Measurements from ENCODE around the gene PARD3.
"Not testable (repeated sequence)": the region's sequence is repeated elsewhere in the genome, so short reads cannot be mapped to it uniquely, and the experiment has no call there.

Gene PARD3

DNA sequence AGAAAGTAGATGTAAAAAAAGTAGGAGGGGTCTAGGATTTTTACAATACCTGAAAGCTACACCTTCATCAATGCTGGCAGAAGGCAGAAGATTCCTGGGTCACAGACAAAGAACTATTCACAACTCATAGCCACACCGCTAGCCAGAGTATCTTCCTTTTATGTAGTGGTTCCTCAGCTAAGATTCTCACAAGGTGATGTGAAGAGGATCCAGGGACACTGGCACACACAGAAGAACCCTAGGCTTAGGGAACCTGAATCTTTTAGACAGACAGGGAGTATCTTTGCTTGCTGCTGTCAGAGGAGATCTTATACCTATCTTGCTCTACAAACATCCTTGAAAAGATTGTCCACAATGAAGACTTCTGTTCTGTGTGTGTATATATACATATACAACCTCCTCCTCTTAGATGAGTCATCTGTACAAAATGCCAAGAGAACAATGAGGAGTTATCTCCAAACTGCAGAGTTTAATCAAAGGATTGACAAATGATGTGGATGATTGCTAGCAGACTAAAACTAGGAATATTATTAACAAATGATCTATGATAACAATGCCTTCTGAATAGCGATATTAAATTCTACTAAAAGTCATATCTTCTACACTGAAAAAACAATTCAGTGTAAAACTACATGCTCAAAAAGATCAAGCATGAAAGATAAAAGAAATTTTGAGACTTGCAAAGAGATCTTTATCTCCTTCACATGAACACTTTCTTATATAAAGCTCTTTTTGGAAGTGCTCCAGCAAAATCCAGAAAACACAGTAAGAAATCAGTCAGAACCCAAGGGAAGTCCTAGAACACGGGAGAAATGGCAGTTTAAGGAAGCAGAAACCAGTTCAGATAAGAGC, 409.3 kb downstream of the PARD3 start:
- ATAC-seq (replicated peaks): no peak
- Mint-ChIP-seq H3K36me3 (ENCODE audit: insufficient read depth) (no peaks in the 10 kb centered on the region), H3K4me1 (ENCODE audit: low read depth in 2 of 2) (no peaks in the 10 kb centered on the region), H3K27ac (no peak overlapping the region), H3K9me3 (peaks cover 0 to 2% of the 10 kb centered on the region in 2 donors), H3K27me3 (no peaks in the 10 kb centered on the region), H3K4me3 (no peak overlapping the region)
- no peak for DNase-seq

DNA sequence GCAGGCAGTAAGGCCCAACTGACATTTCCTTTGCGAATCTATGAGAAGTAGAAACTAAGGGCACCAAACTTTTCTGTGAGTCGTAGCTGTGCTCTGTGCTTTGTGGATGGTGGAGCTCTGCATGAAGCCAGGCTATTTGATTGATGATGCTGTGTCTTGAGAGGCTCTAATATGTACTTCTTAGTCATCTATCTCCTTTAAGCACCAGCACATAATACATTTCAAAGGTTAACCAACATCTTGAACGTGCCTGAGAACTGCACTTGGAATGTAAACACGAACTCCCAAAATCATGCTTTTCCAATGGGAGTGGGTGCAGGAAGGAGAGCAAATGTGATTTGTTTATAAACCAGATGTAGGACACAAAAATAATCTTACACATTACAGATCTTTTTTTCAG, 411.6 kb downstream of the PARD3 start:
- Mint-ChIP-seq H3K27ac (no peak overlapping the region), H3K4me3 (no peak overlapping the region), H3K27me3 (no peaks in the 10 kb centered on the region), H3K4me1 (ENCODE audit: low read depth in 2 of 2) (no peaks in the 10 kb centered on the region), H3K36me3 (ENCODE audit: insufficient read depth) (no peaks in the 10 kb centered on the region), H3K9me3 (peaks cover 0 to 2% of the 10 kb centered on the region in 2 donors)
- DNase-seq (no peak), ATAC-seq (replicated peaks) (no peak)

DNA sequence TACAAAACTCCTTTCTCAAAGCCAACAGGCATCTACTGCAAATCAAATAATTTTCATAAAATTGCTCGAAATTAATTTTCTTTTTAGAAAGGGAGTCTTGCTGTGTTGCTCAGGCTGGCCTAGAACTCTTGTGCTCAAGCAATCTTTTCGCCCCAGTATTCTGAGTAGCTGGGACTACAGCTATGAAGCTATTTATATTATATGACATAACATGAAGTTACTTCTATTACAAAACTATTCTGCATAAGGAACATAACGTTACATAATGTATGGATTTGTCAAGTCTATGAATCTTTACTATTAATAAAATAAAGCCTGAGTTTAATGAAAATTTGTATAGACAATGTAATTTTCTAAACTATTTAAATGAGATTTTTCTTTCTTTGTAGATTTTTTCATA, 415.0 kb downstream of the PARD3 start:
- no peak overlapping the region for H3K4me3 Mint-ChIP-seq
- H3K9me3 Mint-ChIP-seq: no peaks in the 10 kb centered on the region
- no peaks in the 10 kb centered on the region for H3K4me1 Mint-ChIP-seq (ENCODE audit: low read depth in 2 of 2)
- ATAC-seq (replicated peaks) (no peak), DNase-seq (no peak)
- no peaks in the 10 kb centered on the region for H3K27me3 Mint-ChIP-seq
- no peak overlapping the region for H3K27ac Mint-ChIP-seq
- H3K36me3 Mint-ChIP-seq (ENCODE audit: insufficient read depth): no peaks in the 10 kb centered on the region

DNA sequence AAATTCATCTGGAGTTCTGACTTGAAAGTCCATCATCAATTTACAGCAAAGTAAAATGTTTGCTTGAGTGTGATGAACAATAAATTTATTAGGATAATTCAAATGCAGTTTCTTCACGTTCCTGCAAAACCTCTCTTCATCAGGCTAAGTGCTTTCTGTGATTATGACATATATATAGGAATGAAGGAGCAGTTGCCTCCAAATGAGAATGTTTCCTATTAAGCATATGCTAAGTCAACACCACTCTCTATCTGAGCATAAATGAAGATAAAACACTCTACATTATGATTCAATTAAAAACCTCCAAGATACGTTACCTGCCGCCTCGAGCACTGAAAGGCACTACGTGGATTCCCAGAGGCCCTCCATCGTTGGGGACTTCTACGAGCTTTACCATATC, 416.1 kb downstream of the PARD3 start:
- Mint-ChIP-seq H3K9me3 (no peaks in the 10 kb centered on the region), H3K4me3 (no peak overlapping the region), H3K27me3 (no peaks in the 10 kb centered on the region), H3K36me3 (ENCODE audit: insufficient read depth) (no peaks in the 10 kb centered on the region), H3K27ac (no peak overlapping the region), H3K4me1 (ENCODE audit: low read depth in 2 of 2) (no peaks in the 10 kb centered on the region)
- ATAC-seq (replicated peaks) (no peak), DNase-seq (no peak)

DNA sequence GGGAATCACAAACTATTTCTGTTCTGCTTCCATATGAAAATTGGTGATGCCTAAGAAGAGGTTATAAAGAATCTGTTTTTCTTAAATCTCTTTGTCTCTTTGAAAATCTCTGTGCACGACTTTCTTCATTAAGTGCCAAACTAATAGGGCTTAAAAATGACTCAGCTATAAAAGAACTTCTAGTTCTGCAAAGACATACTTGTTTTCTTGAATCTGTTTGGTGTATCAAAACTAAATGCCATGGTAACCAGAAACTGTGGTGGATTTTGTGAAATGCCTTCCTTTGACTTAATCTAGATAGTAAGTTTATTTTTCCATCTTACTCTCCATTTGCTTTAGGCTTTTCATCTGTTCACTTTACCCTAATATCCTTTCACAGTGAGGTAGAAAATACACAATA, 417.8 kb downstream of the PARD3 start:
- ATAC-seq (replicated peaks) (no peak), DNase-seq (no peak)
- H3K27me3 Mint-ChIP-seq: no peaks in the 10 kb centered on the region
- no peaks in the 10 kb centered on the region for H3K36me3 Mint-ChIP-seq (ENCODE audit: insufficient read depth)
- no peak overlapping the region for H3K27ac Mint-ChIP-seq
- no peaks in the 10 kb centered on the region for H3K4me1 Mint-ChIP-seq (ENCODE audit: low read depth in 2 of 2)
- H3K9me3 Mint-ChIP-seq: no peaks in the 10 kb centered on the region
- H3K4me3 Mint-ChIP-seq: no peak overlapping the region

DNA sequence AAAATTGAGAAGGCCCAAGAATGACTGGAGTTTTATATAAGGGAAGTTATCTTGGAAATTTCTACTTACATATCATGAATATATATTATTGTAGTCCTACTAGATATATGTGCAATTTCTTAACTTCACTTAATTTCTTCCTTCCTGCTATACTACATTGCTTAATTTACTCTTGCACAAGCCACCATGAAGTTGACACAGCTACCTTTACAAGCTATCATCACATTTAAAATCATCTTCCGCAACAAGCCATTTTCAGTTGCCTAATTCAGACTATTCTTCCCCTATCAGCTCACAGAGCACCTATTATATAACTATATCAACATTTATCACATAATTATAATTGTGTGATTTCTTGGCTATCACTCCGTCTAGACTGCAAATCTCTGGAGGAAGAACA, 418.4 kb downstream of the PARD3 start:
- Mint-ChIP-seq H3K9me3 (no peaks in the 10 kb centered on the region), H3K36me3 (ENCODE audit: insufficient read depth) (no peaks in the 10 kb centered on the region), H3K27me3 (no peaks in the 10 kb centered on the region), H3K4me3 (no peak overlapping the region), H3K4me1 (ENCODE audit: low read depth in 2 of 2) (no peaks in the 10 kb centered on the region), H3K27ac (no peak overlapping the region)
- ATAC-seq (replicated peaks) (no peak), DNase-seq (no peak)

DNA sequence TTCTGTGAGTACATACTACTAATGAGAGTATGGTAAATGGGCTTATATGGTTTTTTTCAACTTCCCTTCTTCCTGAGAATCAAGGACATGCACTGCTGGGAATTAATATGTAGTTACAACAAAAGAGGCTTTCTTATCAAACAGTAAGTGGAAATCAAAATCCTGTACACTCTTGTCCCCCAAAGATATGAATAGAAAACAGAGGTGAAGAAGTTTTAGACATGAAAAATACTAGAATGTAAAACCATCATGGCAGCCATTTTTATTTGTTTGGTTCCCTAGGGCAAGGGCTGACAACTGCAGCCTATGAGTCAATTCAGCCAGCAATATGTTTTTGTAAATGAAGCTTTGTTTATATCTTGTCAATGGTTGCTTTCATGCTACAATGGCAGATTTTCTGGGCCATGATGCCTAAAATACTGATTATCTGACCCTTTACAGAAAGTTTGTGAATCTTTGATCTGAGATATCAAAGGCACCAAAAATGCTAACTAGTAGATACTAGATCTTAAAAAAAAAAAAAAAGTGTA, 422.4 kb downstream of the PARD3 start:
- ATAC-seq (replicated peaks) (no peak), DNase-seq (no peak)
- Mint-ChIP-seq H3K27me3 (no peaks in the 10 kb centered on the region), H3K36me3 (ENCODE audit: insufficient read depth) (no peaks in the 10 kb centered on the region), H3K9me3 (peaks cover 0 to 2% of the 10 kb centered on the region in 2 donors), H3K4me1 (ENCODE audit: low read depth in 2 of 2) (no peaks in the 10 kb centered on the region), H3K27ac (no peak overlapping the region), H3K4me3 (no peak overlapping the region)

DNA sequence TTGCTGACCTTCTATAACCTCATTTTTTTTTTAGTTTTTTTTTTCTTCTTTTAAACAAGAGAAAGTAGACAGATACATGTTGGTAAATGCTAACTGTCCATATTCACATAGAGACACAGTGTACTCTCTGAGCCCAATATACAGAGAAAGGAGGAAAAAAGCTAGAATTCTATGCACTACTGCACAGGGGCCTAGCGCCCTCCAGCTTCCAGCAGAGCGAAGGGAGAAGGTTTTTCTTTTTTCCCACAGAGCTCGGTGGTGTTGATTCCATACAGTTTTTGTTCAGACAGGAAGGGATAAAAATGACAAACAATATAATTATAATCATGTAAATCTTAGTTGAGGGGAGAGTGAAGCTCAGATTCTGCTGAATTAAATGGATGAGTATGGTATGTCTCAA, 423.9 kb downstream of the PARD3 start:
- not testable (repeated sequence) for ATAC-seq (replicated peaks); H3K4me3 Mint-ChIP-seq

DNA sequence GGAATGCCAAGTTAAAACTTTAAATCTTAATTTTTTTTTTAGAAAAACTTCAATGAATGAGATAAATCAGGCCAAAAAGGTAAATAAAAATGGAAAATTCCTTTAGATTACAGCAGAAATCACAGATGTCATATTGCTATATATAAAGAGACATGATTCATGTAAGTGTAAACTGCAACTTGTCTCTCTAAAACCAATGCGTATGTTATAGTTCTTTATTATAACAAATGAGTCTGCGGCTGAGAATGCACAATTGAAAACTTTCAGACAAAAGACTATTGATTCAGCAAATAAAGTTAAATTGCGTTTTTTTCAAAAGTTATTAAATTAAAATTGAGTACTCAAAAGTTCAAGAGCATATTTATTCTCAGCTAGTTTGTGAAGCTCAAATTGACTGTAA, 425.3 kb downstream of the PARD3 start:
- H3K4me3 Mint-ChIP-seq: no peak overlapping the region
- H3K27ac Mint-ChIP-seq: no peak overlapping the region
- no peak for ATAC-seq (replicated peaks)
- no peaks in the 10 kb centered on the region for H3K36me3 Mint-ChIP-seq (ENCODE audit: insufficient read depth)
- no peaks in the 10 kb centered on the region for H3K27me3 Mint-ChIP-seq
- DNase-seq: no peak
- no peaks in the 10 kb centered on the region for H3K4me1 Mint-ChIP-seq (ENCODE audit: low read depth in 2 of 2)
- H3K9me3 Mint-ChIP-seq: peaks cover 0 to 2% of the 10 kb centered on the region in 2 donors

More for the DNA sequence above, 423.9 kb downstream of the PARD3 start:
- H3K9me3 Mint-ChIP-seq; DNase-seq; H3K4me1 Mint-ChIP-seq (ENCODE audit: low read depth in 2 of 2); H3K36me3 Mint-ChIP-seq (ENCODE audit: insufficient read depth); H3K27me3 Mint-ChIP-seq; H3K27ac Mint-ChIP-seq: not testable (repeated sequence)

DNA sequence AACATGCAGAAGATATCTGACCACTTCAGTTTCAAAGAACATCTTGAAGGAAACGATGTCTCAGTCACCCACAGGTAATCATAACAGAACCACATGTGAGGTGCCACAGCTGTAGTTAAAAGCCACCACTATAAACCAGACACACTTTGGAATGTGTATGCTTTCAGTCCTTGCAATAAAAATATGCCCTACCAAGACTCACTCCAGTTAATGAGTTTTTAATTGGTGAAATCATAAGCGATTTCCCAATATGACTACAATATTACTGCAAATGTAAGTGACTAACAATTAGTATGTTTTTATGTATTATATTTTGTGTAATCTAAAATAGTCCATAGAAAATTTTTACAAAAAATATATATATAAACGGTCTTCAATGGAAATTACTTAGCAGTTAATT, 428.2 kb downstream of the PARD3 start:
- Mint-ChIP-seq H3K4me1 (ENCODE audit: low read depth in 2 of 2) (no peaks in the 10 kb centered on the region), H3K36me3 (ENCODE audit: insufficient read depth) (no peaks in the 10 kb centered on the region), H3K27me3 (no peaks in the 10 kb centered on the region), H3K27ac (no peak overlapping the region), H3K9me3 (peaks cover 0 to 2% of the 10 kb centered on the region in 2 donors), H3K4me3 (no peak overlapping the region)
- ATAC-seq (replicated peaks) (no peak), DNase-seq (no peak)

DNA sequence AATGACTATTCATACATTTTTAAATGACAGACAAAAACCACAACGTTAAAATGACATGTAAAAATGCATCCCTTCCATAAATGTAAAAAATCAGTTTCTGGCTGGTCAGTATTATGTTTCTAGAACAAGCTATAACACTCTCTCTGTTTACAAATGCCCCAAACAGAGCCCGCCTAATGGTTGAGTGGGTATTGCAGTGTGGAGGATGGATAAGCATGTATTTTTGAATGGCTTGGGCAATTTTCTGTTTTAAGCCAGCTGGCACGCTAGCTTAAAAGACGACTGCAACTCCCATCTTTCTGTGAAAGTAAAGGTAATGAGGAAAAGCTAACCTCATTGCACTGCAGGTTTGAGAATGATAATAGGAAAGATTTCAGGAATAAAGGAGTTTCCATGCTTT, 430.7 kb downstream of the PARD3 start:
- no peak overlapping the region for H3K4me3 Mint-ChIP-seq
- DNase-seq (no peak), ATAC-seq (replicated peaks) (no peak)
- H3K4me1 Mint-ChIP-seq (ENCODE audit: low read depth in 2 of 2): no peaks in the 10 kb centered on the region
- no peaks in the 10 kb centered on the region for H3K27me3 Mint-ChIP-seq
- H3K9me3 Mint-ChIP-seq: peaks cover 0 to 2% of the 10 kb centered on the region in 2 donors
- H3K36me3 Mint-ChIP-seq (ENCODE audit: insufficient read depth): no peaks in the 10 kb centered on the region
- H3K27ac Mint-ChIP-seq: no peak overlapping the region

DNA sequence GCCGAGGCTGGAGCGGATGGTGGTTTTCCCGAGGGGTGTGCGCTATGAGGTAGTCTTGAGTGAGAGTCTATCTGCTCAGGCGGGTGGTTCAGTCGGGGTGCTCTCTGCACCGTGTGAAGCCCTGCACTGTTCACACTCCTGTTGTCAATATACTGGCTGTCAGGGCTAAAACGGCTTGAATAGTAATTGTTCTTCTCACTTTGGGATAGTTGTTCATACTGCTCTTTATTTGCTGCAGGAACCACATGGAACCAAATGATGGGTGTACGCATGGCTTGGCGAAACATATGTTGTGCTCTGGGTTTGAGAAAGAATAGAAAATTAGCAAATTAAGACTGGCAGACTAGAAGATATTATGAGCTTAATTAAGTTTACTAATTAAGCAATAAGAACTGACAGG, 432.5 kb downstream of the PARD3 start:
- ATAC-seq (replicated peaks): no peak
- no peak for DNase-seq
- no peaks in the 10 kb centered on the region for H3K36me3 Mint-ChIP-seq (ENCODE audit: insufficient read depth)
- H3K4me1 Mint-ChIP-seq (ENCODE audit: low read depth in 2 of 2): no peaks in the 10 kb centered on the region
- H3K9me3 Mint-ChIP-seq: no peaks in the 10 kb centered on the region
- no peaks in the 10 kb centered on the region for H3K27me3 Mint-ChIP-seq
- H3K4me3 Mint-ChIP-seq: no peak overlapping the region
- H3K27ac Mint-ChIP-seq: no peak overlapping the region

DNA sequence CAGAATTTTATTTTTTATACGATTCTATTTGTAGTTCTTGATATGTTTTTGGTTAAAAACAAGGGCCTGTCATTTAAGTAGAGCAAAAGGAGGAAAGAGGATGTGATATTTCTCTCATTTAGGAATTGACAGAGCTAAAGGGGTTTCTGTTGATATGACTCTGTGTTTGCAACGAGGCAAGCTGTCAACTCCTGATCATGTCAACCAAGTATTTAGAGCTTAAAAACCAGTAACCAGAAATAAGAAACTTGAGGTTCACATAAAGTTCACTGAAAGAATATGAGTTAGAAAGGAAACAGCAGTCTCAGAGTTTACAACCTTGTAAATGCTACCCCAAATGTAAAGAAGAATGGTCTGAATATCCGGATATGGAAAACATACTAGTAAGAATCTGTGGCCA, 434.2 kb downstream of the PARD3 start:
- H3K36me3 Mint-ChIP-seq (ENCODE audit: insufficient read depth): no peaks in the 10 kb centered on the region
- no peak for ATAC-seq (replicated peaks)
- H3K4me3 Mint-ChIP-seq: no peak overlapping the region
- DNase-seq: no peak
- H3K4me1 Mint-ChIP-seq (ENCODE audit: low read depth in 2 of 2): no peaks in the 10 kb centered on the region
- H3K27me3 Mint-ChIP-seq: no peaks in the 10 kb centered on the region
- H3K27ac Mint-ChIP-seq: no peak overlapping the region
- H3K9me3 Mint-ChIP-seq: peaks cover 0 to 2% of the 10 kb centered on the region in 2 donors

DNA sequence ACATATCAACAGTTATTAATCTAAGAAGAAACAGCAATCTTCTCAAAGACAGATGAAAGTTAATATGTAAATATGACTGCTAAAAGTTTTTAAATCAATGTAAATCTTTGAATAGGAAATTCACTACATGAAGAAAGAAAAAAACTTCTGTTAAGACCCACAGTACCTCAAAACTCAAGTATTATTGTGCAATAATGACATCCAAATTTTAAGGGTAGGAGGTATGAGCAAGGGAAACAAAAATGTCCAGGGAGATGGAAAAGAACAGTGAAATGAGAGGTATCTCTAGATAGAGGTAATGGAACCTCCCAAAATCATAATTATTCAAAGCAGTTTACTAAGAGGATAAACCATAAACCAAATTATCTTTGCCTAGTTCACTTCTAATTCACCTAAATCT, 436.8 kb downstream of the PARD3 start:
- Mint-ChIP-seq H3K9me3 (peaks cover 0 to 2% of the 10 kb centered on the region in 2 donors), H3K4me1 (ENCODE audit: low read depth in 2 of 2) (no peaks in the 10 kb centered on the region), H3K4me3 (no peak overlapping the region), H3K27ac (no peak overlapping the region), H3K36me3 (ENCODE audit: insufficient read depth) (no peaks in the 10 kb centered on the region), H3K27me3 (no peaks in the 10 kb centered on the region)
- no peak for DNase-seq
- ATAC-seq (replicated peaks): no peak

Data from effector memory CD8-positive, alpha-beta T cell (primary cell).